ENCODE data around the gene PEF1. TPM values are rescaled to one million over a fixed set of nuclear protein-coding genes. Genes with fewer than 3 reads are reported as not detected.

Gene PEF1
- total and polyA plus RNA-seq, 2 donors (not counting 3 experiments of a cell fraction or from before 2014, with no cell fraction given): 73.3 to 161 TPM

DNA sequence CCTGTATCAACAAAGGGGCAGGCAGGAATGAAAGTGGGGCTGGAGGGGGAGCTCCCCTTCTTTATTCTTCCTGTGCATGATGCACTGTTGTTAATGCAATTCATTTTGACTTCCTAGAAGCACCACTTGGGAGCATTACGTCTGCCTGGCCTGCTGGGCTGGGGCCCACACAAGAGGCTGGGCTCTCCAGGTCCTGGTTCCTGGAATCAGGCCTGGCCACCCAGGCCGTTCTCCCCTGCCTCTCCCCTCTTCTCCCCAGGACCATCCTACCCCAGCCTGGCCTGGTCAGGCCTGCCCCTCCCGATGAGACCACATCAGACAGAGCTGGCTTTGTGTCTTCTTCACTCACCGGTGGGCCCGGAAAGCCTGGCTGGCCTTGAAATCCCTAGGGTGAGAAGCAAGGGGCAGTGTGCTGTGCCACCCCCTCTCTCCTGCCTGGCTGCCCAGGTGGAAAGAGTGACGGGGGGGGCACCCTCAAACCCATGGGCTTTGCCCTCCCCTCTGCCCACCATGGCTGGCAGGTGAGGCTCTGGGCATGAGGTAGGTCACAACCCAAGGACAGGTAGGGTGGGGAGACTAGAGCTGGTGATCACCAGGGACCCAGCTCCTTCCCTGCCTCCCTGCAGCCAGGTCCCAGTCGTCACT lies 20.7 kb upstream of the PEF1 start:
- intact Hi-C loops (cut with micrococcal nuclease) (no loop called here), dilution Hi-C loops (cut with MboI; ENCODE audit: extremely low pct_ligation_motif_present, low sequenced_read_pairs) (no loop called here)
- FAIRE-seq (no peak), DNase-seq (ENCODE audit: low read depth, low spot score) (no peak)
- CTCF ChIA-PET: interaction anchor here (0.9 to 11.5 kb wide), 8 partner anchors 10 to 124 kb away, joined by 3 to 180 read pairs (median 48); partner anchors contain the start of gene COL16A1
- no peak overlapping the region for H2AFZ ChIP-seq (ENCODE audit: low read depth, low read length)
- no peak overlapping the region for H3K4me3 ChIP-seq (replicated peaks in 1 of 3; ENCODE audit: insufficient read depth in 1 of 3, low read depth in 1 of 3, low read length in 3 of 3)
- H3K4me1 ChIP-seq (ENCODE audit: control insufficient read depth, extremely low read depth, insufficient read depth, low read length): peaks cover 10% of the 10 kb centered on the region
- H3K36me3 ChIP-seq (ENCODE audit: control insufficient read depth in 2 of 2, extremely low read depth in 1 of 2, insufficient read depth in 2 of 2, low read length in 2 of 2): no peaks in the 10 kb centered on the region
- H3K27me3 ChIP-seq (ENCODE audit: control insufficient read depth in 2 of 2, insufficient read depth in 2 of 2, low read length in 2 of 2): no peaks in the 10 kb centered on the region
- no peak overlapping the region for H3K27ac ChIP-seq (ENCODE audit: insufficient read depth, low read depth, low read length)
- TF ChIP-seq POLR2AphosphoS5 (IDR thresholded peaks at IDR 0.05; ENCODE audit: insufficient read depth, low read depth, low read length) (no peak), EZH2 (IDR thresholded peaks at IDR 0.05; ENCODE audit: borderline replicate concordance, low read depth, low read length, severe bottlenecking) (no peak), GATA2 (IDR thresholded peaks at IDR 0.05; ENCODE audit: insufficient read depth, insufficient read length, low read depth, low read length) (no peak), POLR2A (IDR thresholded peaks at IDR 0.05; ENCODE audit: low read depth, low read length) (no peak), MYC (IDR thresholded peaks at IDR 0.05; ENCODE audit: low read depth, low read length) (no peak), JUN (IDR thresholded peaks at IDR 0.05; ENCODE audit: borderline replicate concordance, insufficient read depth, insufficient read length, low read depth) (no peak), FOS (IDR thresholded peaks at IDR 0.05; ENCODE audit: borderline replicate concordance, insufficient read depth, low read length) (no peak)
- TF ChIP-seq, protein P1, sequence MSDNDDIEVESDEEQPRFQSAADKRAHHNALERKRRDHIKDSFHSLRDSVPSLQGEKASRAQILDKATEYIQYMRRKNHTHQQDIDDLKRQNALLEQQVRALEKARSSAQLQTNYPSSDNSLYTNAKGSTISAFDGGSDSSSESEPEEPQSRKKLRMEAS (IDR thresholded peaks at IDR 0.05; ENCODE audit: insufficient read depth, insufficient read length): no peak
- TF ChIP-seq, protein P2, sequence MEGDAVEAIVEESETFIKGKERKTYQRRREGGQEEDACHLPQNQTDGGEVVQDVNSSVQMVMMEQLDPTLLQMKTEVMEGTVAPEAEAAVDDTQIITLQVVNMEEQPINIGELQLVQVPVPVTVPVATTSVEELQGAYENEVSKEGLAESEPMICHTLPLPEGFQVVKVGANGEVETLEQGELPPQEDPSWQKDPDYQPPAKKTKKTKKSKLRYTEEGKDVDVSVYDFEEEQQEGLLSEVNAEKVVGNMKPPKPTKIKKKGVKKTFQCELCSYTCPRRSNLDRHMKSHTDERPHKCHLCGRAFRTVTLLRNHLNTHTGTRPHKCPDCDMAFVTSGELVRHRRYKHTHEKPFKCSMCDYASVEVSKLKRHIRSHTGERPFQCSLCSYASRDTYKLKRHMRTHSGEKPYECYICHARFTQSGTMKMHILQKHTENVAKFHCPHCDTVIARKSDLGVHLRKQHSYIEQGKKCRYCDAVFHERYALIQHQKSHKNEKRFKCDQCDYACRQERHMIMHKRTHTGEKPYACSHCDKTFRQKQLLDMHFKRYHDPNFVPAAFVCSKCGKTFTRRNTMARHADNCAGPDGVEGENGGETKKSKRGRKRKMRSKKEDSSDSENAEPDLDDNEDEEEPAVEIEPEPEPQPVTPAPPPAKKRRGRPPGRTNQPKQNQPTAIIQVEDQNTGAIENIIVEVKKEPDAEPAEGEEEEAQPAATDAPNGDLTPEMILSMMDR (IDR thresholded peaks at IDR 0.05; ENCODE audit: extremely low read depth in 1 of 2, insufficient read depth in 1 of 2, low read depth in 1 of 2, low read length in 2 of 2): no peak
- H3K9ac ChIP-seq (replicated peaks; ENCODE audit: extremely low read depth, insufficient read depth, low read length): no peak overlapping the region
- H3K9me1 ChIP-seq (replicated peaks; ENCODE audit: control insufficient read depth, extremely low read depth, insufficient read depth, low read length): no peaks in the 10 kb centered on the region
- H3K9me3 ChIP-seq (replicated peaks; ENCODE audit: control insufficient read depth, insufficient read depth, low read length): no peaks in the 10 kb centered on the region
- no peak overlapping the region for H3K4me2 ChIP-seq (ENCODE audit: insufficient read depth, low read length)
- H4K20me1 ChIP-seq (replicated peaks; ENCODE audit: control insufficient read depth, extremely low read depth, insufficient read depth, low read length): no peaks in the 10 kb centered on the region
- POLR2A ChIA-PET: no interaction called here
- no TSS peak for BruUV-seq (replicated peaks)
- no peaks in the 10 kb centered on the region for H3K79me2 ChIP-seq (ENCODE audit: control insufficient read depth, insufficient read depth, low read length)
